Mesothelial cell of epicardium (in vitro differentiated cells): Measurements from ENCODE around the gene DENND1C. TPM values are rescaled to one million over a fixed set of nuclear protein-coding genes. Genes with fewer than 3 reads are reported as not detected.

Experiments
- DNase-seq, 2 experiments: peaks; one replicate each; pipeline ENCODE4 v3.0.0; 2021; ENCODE audit warnings: low spot score in 2 of 2; ENCODE audit not compliant: unreplicated experiment in 2 of 2
- H3K27ac Mint-ChIP-seq: 2 replicates; pipeline ENCODE4 v1.8.0; 2021; ENCODE audit warnings: mixed read lengths
- H3K27me3 Mint-ChIP-seq: 2 replicates; pipeline ENCODE4 v1.8.0; 2021; ENCODE audit warnings: low read depth, mixed read lengths
- H3K36me3 Mint-ChIP-seq: 2 replicates; pipeline ENCODE4 v1.8.0; 2021; ENCODE audit warnings: mixed read lengths
- H3K4me1 Mint-ChIP-seq: 2 replicates; pipeline ENCODE4 v1.8.0; 2021; ENCODE audit warnings: mixed read lengths
- H3K4me3 Mint-ChIP-seq: 2 replicates; pipeline ENCODE4 v1.8.0; 2021; ENCODE audit warnings: mild to moderate bottlenecking, moderate library complexity, mixed read lengths
- H3K9me3 Mint-ChIP-seq: 2 replicates; pipeline ENCODE4 v1.8.0; 2021; ENCODE audit warnings: mixed read lengths
- CTCF ChIP-seq: fragments of 200-600 bp; sonication (generic); IDR thresholded peaks from one replicate; pipeline ENCODE4 v1.5.0; 2021; ENCODE audit warnings: antibody characterized with exemption; ENCODE audit not compliant: unreplicated experiment
- total RNA-seq: library from RNA; stranded (reverse); gene quantifications from 3 replicates; pipeline ENCODE4 v1.2.1, GENCODE V29; 2021

Gene DENND1C
- total RNA-seq, 1 donor from 2014 or later, result 0.63 TPM

GRCh38 chr19:6483235-6483634, 1.6 kb upstream of the DENND1C start:
- no peaks in the 10 kb centered on the region for H3K9me3 Mint-ChIP-seq
- H3K4me1 Mint-ChIP-seq, result no peaks in the 10 kb centered on the region
- DNase-seq, result no peak
- no peaks in the 10 kb centered on the region for H3K36me3 Mint-ChIP-seq
- TF ChIP-seq CTCF, result no peak
- no peak overlapping the region for H3K4me3 Mint-ChIP-seq
- peaks cover 19% of the 10 kb centered on the region for H3K27me3 Mint-ChIP-seq
- H3K27ac Mint-ChIP-seq, result no peak overlapping the region

GRCh38 chr19:6482343-6482686, 728 bp upstream of the DENND1C start:
- H3K9me3 Mint-ChIP-seq, result no peaks in the 10 kb centered on the region
- no peaks in the 10 kb centered on the region for H3K4me1 Mint-ChIP-seq
- no peak for TF ChIP-seq CTCF
- DNase-seq, result no peak
- H3K27ac Mint-ChIP-seq, result no peak overlapping the region
- H3K4me3 Mint-ChIP-seq, result no peak overlapping the region
- H3K36me3 Mint-ChIP-seq, result no peaks in the 10 kb centered on the region
- H3K27me3 Mint-ChIP-seq, result peaks cover 21% of the 10 kb centered on the region

GRCh38 chr19:6480848-6481415, 655 bp downstream of the DENND1C start:
- no peak overlapping the region for H3K4me3 Mint-ChIP-seq
- DNase-seq, result no peak
- no peaks in the 10 kb centered on the region for H3K9me3 Mint-ChIP-seq
- no peaks in the 10 kb centered on the region for H3K4me1 Mint-ChIP-seq
- no peak for TF ChIP-seq CTCF
- no peak overlapping the region for H3K27ac Mint-ChIP-seq
- H3K36me3 Mint-ChIP-seq, result no peaks in the 10 kb centered on the region
- peaks cover 30% of the 10 kb centered on the region for H3K27me3 Mint-ChIP-seq

GRCh38 chr19:6479836-6480398, 1.7 kb downstream of the DENND1C start:
- no peak overlapping the region for H3K4me3 Mint-ChIP-seq
- no peak for DNase-seq
- no peaks in the 10 kb centered on the region for H3K4me1 Mint-ChIP-seq
- peaks cover 40% of the 10 kb centered on the region for H3K27me3 Mint-ChIP-seq
- no peaks in the 10 kb centered on the region for H3K9me3 Mint-ChIP-seq
- no peak overlapping the region for H3K27ac Mint-ChIP-seq
- no peak for TF ChIP-seq CTCF
- H3K36me3 Mint-ChIP-seq, result no peaks in the 10 kb centered on the region

- no peaks in the 10 kb centered on the region for H3K9me3 Mint-ChIP-seq
- H3K27me3 Mint-ChIP-seq, result peaks cover 47% of the 10 kb centered on the region
- H3K4me3 Mint-ChIP-seq, result no peak overlapping the region
- TF ChIP-seq CTCF, result no peak
- no peak overlapping the region for H3K27ac Mint-ChIP-seq
- no peaks in the 10 kb centered on the region for H3K36me3 Mint-ChIP-seq
- H3K4me1 Mint-ChIP-seq, result no peaks in the 10 kb centered on the region
- no peak for DNase-seq
Observed at GRCh38 chr19:6478815-6479214, 2.8 kb downstream of the DENND1C start.
